Chondrocyte (in vitro differentiated cells): ENCODE data around the gene SND1. TPM values are rescaled to one million over a fixed set of nuclear protein-coding genes. Genes with fewer than 3 reads are reported as not detected.

Source experiments
- DNase-seq: peaks from one replicate; pipeline ENCODE4 v3.0.0; 2021; ENCODE audit warnings: mixed read lengths, low spot score
- H3K27ac Mint-ChIP-seq: one replicate; pipeline ENCODE4 v1.8.0; 2021; ENCODE audit warnings: mild to moderate bottlenecking, moderate library complexity, mixed read lengths; ENCODE audit not compliant: unreplicated experiment
- H3K27me3 Mint-ChIP-seq: 2 replicates; pipeline ENCODE4 v1.8.0; 2021; ENCODE audit warnings: low read depth, mixed read lengths
- H3K36me3 Mint-ChIP-seq: 2 replicates; pipeline ENCODE4 v1.8.0; 2021; ENCODE audit warnings: low read depth, mixed read lengths
- H3K4me1 Mint-ChIP-seq: 2 replicates; pipeline ENCODE4 v1.8.0; 2021; ENCODE audit warnings: low read depth, mild to moderate bottlenecking, mixed read lengths
- H3K4me3 Mint-ChIP-seq: one replicate; pipeline ENCODE4 v1.8.0; 2021; ENCODE audit warnings: mild to moderate bottlenecking, moderate library complexity, mixed read lengths; ENCODE audit not compliant: unreplicated experiment
- H3K9me3 Mint-ChIP-seq: 2 replicates; pipeline ENCODE4 v1.8.0; 2021; ENCODE audit warnings: low read depth, mixed read lengths
- total RNA-seq: library from RNA; stranded (reverse); gene quantifications from 3 replicates; pipeline ENCODE4 v1.2.1, GENCODE V29; 2021
- TF ChIP-seq, protein P1 (sequence below): fragments of 200-600 bp; sonication (generic); IDR thresholded peaks from 2 replicates; pipeline ENCODE4 v1.5.0; 2021; ENCODE audit warnings: antibody characterized with exemption, mild to moderate bottlenecking, moderate library complexity

Gene SND1
- total RNA-seq, 1 donor from 2014 or later: 229 TPM

DNA sequence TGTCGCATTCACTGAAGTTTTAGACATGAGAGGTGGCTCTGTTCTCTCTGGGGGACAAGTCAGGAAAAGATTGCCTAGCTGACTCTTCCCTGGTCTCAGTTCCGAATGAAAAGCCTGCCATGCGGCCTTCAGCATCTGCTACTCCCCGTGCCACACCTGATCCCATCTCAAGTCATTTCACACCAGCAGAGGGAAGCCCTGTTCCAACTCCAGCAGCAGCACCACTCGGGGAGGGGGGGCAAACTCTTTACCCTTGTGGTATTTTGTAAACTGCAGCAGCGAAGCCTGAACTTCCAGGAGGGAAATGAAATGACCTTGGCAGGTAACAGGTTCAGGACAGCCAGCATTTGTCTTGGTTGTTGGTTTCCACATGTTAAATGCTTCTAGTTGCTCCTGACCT lies 365.5 kb downstream of the SND1 start:
- Mint-ChIP-seq H3K9me3 (no peaks in the 10 kb centered on the region), H3K4me1 (peaks cover 34% of the 10 kb centered on the region), H3K27ac (peak overlapping the region; percentile 2), H3K36me3 (peaks cover 7% of the 10 kb centered on the region), H3K4me3 (no peak overlapping the region), H3K27me3 (no peaks in the 10 kb centered on the region)
- DNase-seq: no peak
- TF ChIP-seq, protein P1, sequence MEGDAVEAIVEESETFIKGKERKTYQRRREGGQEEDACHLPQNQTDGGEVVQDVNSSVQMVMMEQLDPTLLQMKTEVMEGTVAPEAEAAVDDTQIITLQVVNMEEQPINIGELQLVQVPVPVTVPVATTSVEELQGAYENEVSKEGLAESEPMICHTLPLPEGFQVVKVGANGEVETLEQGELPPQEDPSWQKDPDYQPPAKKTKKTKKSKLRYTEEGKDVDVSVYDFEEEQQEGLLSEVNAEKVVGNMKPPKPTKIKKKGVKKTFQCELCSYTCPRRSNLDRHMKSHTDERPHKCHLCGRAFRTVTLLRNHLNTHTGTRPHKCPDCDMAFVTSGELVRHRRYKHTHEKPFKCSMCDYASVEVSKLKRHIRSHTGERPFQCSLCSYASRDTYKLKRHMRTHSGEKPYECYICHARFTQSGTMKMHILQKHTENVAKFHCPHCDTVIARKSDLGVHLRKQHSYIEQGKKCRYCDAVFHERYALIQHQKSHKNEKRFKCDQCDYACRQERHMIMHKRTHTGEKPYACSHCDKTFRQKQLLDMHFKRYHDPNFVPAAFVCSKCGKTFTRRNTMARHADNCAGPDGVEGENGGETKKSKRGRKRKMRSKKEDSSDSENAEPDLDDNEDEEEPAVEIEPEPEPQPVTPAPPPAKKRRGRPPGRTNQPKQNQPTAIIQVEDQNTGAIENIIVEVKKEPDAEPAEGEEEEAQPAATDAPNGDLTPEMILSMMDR: no peak

DNA sequence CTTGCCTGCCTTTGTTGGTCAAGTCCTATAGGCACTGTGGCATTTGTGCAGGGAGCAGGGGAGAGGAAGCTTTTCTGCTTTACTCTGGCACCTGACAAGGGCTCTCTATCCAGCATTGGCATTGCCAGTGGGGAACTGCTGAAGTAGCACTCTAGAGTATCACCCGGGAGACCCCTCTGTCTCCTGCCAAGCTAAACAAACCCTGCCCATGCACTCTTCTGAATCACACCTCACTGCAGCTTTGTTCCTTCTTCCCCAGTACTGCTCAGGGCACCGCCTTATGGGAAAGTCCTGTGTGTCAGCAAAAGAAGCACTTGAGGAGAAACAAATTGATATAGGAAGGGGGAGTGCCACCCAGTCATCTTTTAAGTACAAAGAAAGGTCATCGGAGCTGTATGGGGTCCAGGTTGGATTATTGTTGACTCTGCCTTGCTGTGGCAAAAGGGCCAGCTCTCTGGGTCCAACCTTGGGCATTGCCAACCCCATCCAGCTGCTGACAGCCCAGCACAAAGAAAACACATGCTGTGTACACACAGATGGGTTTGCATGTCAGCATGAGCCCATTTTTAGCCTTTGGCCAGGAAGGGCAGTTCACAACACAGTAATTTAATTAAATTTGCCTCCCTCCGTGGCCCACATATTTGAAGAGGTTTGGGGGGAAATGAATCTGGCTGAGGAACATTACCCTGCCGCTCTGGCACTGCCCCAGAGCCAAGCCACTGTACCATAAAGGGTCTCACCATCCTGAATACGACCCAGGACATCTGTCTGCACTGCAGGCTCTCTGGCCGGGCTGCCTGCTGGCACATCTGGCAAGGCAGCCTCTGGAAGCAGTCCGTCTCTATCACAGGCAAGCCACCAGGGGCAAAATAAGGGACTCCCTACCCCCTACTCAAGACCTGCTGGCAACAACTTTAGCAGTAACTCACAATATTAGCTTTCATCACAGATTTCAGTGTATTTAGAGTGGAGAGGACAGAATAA lies 366.2 kb downstream of the SND1 start:
- Mint-ChIP-seq H3K36me3 (peaks cover 7% of the 10 kb centered on the region), H3K27me3 (no peaks in the 10 kb centered on the region), H3K9me3 (no peaks in the 10 kb centered on the region), H3K4me3 (no peak overlapping the region), H3K4me1 (peaks cover 41% of the 10 kb centered on the region), H3K27ac (no peak overlapping the region)
- no peak for DNase-seq
- TF ChIP-seq, protein P1: no peak

DNA sequence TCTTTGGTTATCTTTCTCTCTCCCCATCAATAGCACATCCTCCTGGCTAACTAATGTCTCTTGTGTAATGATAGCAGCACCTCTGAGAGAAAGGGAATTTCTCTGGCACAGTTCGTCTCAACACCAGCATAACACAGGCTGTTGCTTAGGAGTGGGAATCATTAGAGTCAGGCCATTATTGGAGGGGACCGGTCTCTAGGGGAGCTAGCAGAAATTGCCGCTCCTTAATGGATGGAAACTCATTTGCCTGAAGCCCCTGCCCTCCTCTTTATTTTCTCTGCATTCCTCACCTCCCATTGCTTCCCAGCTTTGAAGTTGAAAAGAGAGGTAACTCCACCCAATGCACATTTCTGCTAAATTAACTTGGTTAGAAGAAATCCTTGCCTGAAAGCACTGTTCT lies 367.3 kb downstream of the SND1 start:
- Mint-ChIP-seq H3K27me3 (no peaks in the 10 kb centered on the region), H3K9me3 (no peaks in the 10 kb centered on the region), H3K36me3 (peaks cover 7% of the 10 kb centered on the region), H3K4me3 (no peak overlapping the region), H3K27ac (no peak overlapping the region), H3K4me1 (peaks cover 43% of the 10 kb centered on the region)
- TF ChIP-seq, protein P1: no peak
- no peak for DNase-seq

DNA sequence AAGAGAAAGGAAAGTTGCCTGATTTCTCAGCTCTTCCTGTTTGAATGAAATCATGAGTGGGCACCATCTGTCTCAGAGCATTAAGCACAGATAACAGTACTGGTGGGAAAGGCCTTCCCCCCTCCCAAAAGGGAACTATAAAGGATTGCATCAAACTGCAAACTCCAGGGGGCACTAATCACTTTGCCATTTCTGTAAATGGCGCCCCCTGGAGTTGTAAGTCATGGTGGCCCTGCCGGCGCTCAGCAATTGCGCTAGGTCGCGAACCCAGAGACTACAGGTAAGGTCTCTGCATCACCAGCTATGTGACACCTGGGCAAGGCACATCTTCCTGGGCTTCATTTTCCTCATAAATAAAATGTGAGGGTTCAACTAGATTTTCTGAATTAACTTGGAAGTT lies 368.2 kb downstream of the SND1 start:
- TF ChIP-seq, protein P1: peak; percentile 61
- no peak overlapping the region for H3K4me3 Mint-ChIP-seq
- peaks cover 43% of the 10 kb centered on the region for H3K4me1 Mint-ChIP-seq
- peaks cover 7% of the 10 kb centered on the region for H3K36me3 Mint-ChIP-seq
- H3K9me3 Mint-ChIP-seq: no peaks in the 10 kb centered on the region
- H3K27ac Mint-ChIP-seq: no peak overlapping the region
- no peaks in the 10 kb centered on the region for H3K27me3 Mint-ChIP-seq
- no peak for DNase-seq

DNA sequence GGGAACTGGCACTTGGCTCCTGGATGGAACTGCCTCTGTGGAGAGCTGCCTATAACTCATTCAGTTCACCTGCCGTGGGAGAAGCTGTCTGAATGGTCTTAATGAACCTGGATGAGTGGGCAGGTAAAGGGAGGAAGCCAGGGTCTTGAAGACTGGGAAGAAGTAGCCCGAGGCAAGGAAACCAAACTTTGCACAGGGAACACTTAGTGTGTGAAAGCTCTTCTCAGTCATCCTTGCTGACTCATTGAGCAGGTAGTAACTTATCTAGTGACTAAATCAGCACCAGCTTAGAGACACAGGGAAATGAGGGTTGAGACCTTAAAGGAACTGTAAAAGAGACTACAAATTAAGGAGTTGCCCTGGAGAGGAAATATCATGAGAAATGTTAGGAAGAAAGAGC lies 369.4 kb downstream of the SND1 start:
- Mint-ChIP-seq H3K4me1 (peaks cover 54% of the 10 kb centered on the region), H3K4me3 (no peak overlapping the region)

More for the DNA sequence above, 369.4 kb downstream of the SND1 start:
- TF ChIP-seq, protein P1: no peak
- Mint-ChIP-seq H3K9me3 (no peaks in the 10 kb centered on the region), H3K36me3 (peaks cover 7% of the 10 kb centered on the region), H3K27me3 (no peaks in the 10 kb centered on the region), H3K27ac (no peak overlapping the region)
- DNase-seq: no peak
